Thyroid gland (tissue), 4 donors: ENCODE results near the gene STK40. TPM values are rescaled to one million over a fixed set of nuclear protein-coding genes. Genes with fewer than 3 reads are reported as not detected.

Experiments used
- DNase-seq, 2 donors: peaks; one replicate each; pipeline ENCODE4 v3.0.0-alpha.2; 2019
- H3K27ac ChIP-seq, 3 donors: fragments of 200-600 bp; sonication (generic); 1 replicate in 2 of 3; 2 replicates in 1 of 3; pipeline ENCODE4 v1.5.1; 2016 to 2019; ENCODE audit warnings: mild to moderate bottlenecking in 1 of 3, moderate library complexity in 1 of 3
- H3K27me3 ChIP-seq: fragments of 200-600 bp; sonication (generic); one replicate; pipeline ENCODE4 v1.5.1; 2019
- H3K36me3 ChIP-seq, 2 donors: fragments of 200-600 bp; sonication (generic); one replicate each; pipeline ENCODE4 v1.5.1; 2016 to 2019
- H3K4me1 ChIP-seq, 2 donors: fragments of 200-600 bp; sonication (generic); one replicate each; pipeline ENCODE4 v1.5.1; 2017 to 2019
- H3K4me3 ChIP-seq, 3 donors: fragments of 200-600 bp; sonication (generic); replicated peaks in 1 of 3; 1 replicate in 2 of 3; 2 replicates in 1 of 3; pipeline ENCODE4 v1.5.1; 2016; ENCODE audit warnings: mild to moderate bottlenecking in 1 of 3
- H3K9me3 ChIP-seq: fragments of 200-600 bp; sonication (generic); one replicate; pipeline ENCODE4 v1.5.1; 2017
- POLR2A ChIP-seq, 2 donors: fragments of 450-650 bp; IDR thresholded peaks; one replicate each; pipeline ENCODE4 v1.6.1; 2017; ENCODE audit warnings: antibody characterized with exemption in 2 of 2, mild to moderate bottlenecking in 2 of 2, moderate library complexity in 1 of 2
- WGBS, 2 donors: methylation state at CpG; one replicate each; pipeline ENCODE4 v1.1.5; 2017; 5-methylcytosine and 5-hydroxymethylcytosine counted together
- intact Hi-C: fragments of 100-400 bp; cut with DNase I; formaldehyde crosslinking; loops from one replicate; pipeline ENCODE4 v1.15.1; 2023
- total RNA-seq, 4 donors: library from RNA; depleted of rRNA; stranded (reverse); fragments of >200 nt; gene quantifications; one replicate each; pipeline ENCODE4 v1.2.3, GENCODE V29; 2016
- TF ChIP-seq, protein P1 (sequence below), 6 experiments: fragments of 200-600 bp in 3 of 6; fragments of 450-650 bp in 3 of 6; sonication (generic) in 3 of 6; IDR thresholded peaks; one replicate each; pipeline ENCODE4 v1.5.1; 2016 to 2019; ENCODE audit warnings: antibody characterized with exemption in 6 of 6, mild to moderate bottlenecking in 2 of 6, inconsistent platforms in 1 of 6, moderate library complexity in 1 of 6

STK40 gene
- total RNA-seq, 4 donors from 2014 or later, result 37.0 to 61.1 (median 50.9) TPM

DNA sequence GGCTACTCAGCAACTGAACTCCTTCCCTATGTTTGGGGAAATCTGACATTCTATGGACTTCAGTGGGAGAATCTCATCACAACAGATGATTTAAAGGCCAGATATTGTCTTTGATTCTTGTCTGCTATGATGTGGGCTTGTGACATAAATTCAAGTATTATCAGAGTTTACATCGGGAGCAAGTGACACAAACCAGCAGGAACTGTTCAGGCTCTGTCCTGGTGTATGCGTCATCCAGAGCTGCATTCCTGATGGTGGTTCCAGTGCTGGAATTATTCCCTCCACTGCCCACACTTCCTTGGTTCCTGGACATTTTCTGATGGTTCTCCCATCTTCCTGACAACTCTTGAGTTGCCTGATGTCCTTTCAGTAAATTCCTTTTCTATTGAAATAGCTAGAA is 22.8 kb upstream of the STK40 start:
- intact Hi-C loops, result no loop called here
- 75 to 83% methylated on average over 2 of the region's 2 CpGs for WGBS, 2 donors
- DNase-seq, result no peak
- no peaks in the 10 kb centered on the region for H3K36me3 ChIP-seq
- peaks cover 0 to 7% of the 10 kb centered on the region in 2 donors for H3K4me1 ChIP-seq
- H3K27ac ChIP-seq, result no peak overlapping the region
- H3K9me3 ChIP-seq, result no peaks in the 10 kb centered on the region
- TF ChIP-seq, protein P1, sequence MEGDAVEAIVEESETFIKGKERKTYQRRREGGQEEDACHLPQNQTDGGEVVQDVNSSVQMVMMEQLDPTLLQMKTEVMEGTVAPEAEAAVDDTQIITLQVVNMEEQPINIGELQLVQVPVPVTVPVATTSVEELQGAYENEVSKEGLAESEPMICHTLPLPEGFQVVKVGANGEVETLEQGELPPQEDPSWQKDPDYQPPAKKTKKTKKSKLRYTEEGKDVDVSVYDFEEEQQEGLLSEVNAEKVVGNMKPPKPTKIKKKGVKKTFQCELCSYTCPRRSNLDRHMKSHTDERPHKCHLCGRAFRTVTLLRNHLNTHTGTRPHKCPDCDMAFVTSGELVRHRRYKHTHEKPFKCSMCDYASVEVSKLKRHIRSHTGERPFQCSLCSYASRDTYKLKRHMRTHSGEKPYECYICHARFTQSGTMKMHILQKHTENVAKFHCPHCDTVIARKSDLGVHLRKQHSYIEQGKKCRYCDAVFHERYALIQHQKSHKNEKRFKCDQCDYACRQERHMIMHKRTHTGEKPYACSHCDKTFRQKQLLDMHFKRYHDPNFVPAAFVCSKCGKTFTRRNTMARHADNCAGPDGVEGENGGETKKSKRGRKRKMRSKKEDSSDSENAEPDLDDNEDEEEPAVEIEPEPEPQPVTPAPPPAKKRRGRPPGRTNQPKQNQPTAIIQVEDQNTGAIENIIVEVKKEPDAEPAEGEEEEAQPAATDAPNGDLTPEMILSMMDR (IDR thresholded peaks at IDR 0.05), result no peak
- no peak for TF ChIP-seq POLR2A (IDR thresholded peaks at IDR 0.05)
- no peaks in the 10 kb centered on the region for H3K27me3 ChIP-seq
- H3K4me3 ChIP-seq, result no peak overlapping the region

DNA sequence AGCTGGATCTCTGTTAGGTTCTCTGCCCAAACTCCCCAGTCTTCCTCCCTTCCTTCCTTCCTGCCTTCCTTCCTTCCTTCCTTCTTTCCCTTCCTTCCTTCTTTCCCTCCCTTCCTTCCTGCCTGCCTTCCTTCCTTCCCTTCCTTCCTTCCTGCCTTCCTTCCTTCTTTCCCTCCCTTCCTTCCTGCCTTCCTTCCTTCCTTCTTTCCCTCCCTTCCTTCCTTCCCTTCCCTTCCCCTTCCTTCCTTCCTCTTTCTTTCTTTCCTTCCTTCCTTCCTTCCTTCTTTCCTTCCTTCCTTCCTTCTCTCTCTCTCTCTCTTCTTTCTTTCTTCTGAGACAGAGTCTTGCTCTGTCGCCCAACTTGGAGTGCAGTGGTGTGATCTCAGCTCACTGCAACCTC is 20.7 kb upstream of the STK40 start:
- no peaks in the 10 kb centered on the region for H3K36me3 ChIP-seq
- intact Hi-C loops, result no loop called here
- H3K4me1 ChIP-seq, result peaks cover 0 to 2% of the 10 kb centered on the region in 2 donors
- no peak for TF ChIP-seq POLR2A (IDR thresholded peaks at IDR 0.05)
- TF ChIP-seq, protein P1 (IDR thresholded peaks at IDR 0.05), result no peak
- no peak for DNase-seq
- H3K27ac ChIP-seq, result no peak overlapping the region
- WGBS, 2 donors, result 94 to 97% methylated on average over 1 of the region's 1 CpG
- H3K9me3 ChIP-seq, result no peaks in the 10 kb centered on the region
- no peaks in the 10 kb centered on the region for H3K27me3 ChIP-seq
- H3K4me3 ChIP-seq, result no peak overlapping the region

DNA sequence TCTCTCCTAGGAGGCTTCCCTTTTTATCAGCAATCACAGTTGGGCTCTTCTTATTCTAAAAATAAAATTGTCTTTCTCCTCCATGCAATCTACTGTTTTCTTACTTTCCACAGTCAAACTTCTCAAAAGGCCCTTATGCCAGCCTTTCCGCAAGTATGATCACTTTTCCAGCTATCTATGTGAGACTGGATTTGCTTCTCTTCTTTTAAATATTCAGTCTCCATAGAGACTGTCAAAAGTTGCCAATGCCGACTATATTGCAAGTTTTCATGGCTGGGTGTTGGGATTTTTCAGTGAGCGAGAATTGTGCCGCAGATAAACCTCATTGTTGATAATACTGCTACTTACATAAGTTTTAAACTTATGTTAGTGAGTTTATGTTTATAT is 16.8 kb upstream of the STK40 start:
- no peaks in the 10 kb centered on the region for H3K27me3 ChIP-seq
- H3K4me3 ChIP-seq, result no peak overlapping the region
- H3K27ac ChIP-seq, result no peak overlapping the region
- no peak for TF ChIP-seq POLR2A (IDR thresholded peaks at IDR 0.05)
- TF ChIP-seq, protein P1 (IDR thresholded peaks at IDR 0.05), result no peak
- peaks cover 0 to 5% of the 10 kb centered on the region in 2 donors for H3K4me1 ChIP-seq
- H3K36me3 ChIP-seq, result no peaks in the 10 kb centered on the region
- no peak for DNase-seq
- no peaks in the 10 kb centered on the region for H3K9me3 ChIP-seq
- WGBS, 2 donors, result 89 to 95% methylated on average over 4 of the region's 4 CpGs
- intact Hi-C loops, result no loop called here

DNA sequence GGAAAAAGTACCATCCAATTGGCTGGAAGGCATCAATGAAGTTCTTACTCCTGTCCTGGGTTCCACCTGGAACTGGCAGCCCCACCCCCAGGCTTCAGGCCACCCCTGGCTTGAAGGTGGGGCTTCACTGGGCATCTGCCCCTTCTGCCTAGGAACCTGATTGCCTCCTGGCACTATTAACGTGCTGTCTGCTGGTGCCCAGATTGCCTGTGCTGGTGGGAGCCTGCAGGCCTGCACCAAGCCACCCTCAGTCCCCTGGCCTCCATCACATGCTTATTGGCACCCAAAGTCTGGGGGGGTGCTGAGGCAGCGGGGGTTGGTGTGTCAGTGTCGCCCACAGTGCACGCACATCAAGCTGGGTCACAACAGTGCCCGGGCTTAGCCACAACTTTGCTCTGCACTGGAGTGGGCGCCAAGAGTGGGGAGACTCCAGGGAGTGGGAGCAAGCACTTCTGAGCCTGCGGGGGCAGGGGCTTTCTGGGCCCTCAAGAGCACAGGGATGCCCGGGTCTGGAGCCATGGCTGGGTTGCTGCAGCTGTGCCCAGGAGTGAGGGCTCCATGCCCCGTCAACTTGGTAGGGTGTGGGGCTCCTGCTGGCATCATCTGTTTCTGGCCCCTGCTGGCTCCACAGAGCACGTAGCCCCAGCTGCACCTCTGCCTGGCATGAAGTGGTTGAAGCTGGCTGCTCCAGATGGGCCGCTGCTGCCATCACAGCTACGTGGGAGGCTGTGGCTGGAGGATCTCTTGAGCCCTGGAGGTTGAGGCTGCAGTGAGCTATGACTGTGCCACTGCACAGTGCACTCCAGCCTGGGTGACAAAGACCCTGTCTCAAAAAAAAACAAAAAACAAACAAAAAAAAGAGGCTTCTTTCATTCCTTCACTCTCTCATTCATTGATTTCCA is 16.1 kb upstream of the STK40 start:
- DNase-seq, result no peak
- Histone ChIP-seq H3K27me3 (no peaks in the 10 kb centered on the region), H3K4me3 (no peak overlapping the region), H3K36me3 (no peaks in the 10 kb centered on the region), H3K9me3 (no peaks in the 10 kb centered on the region), H3K4me1 (peaks cover 4 to 8% of the 10 kb centered on the region in 2 donors), H3K27ac (no peak overlapping the region)
- 100% methylated on average over 2 of the region's 12 CpGs for WGBS, 2 donors
- TF ChIP-seq, protein P1 (IDR thresholded peaks at IDR 0.05), result no peak
- no peak for TF ChIP-seq POLR2A (IDR thresholded peaks at IDR 0.05)
- intact Hi-C loops, result no loop called here
